HT-29 (cell line): Measurements from ENCODE around the gene SLC16A8. TPM values are rescaled to one million over a fixed set of nuclear protein-coding genes. Genes with fewer than 3 reads are reported as not detected.
"Not testable (repeated sequence)": the region's sequence is repeated elsewhere in the genome, so short reads cannot be mapped to it uniquely, and the experiment has no call there.

Experiments
- DNase-seq: peaks from one replicate; pipeline ENCODE4 v3.0.0-alpha.2; 2015; ENCODE audit warnings: low spot score
- total RNA-seq: library from RNA; depleted of rRNA; stranded (reverse); fragments of >200 nt; shearing (Covaris generic); gene quantifications from 2 replicates; pipeline ENCODE4 v1.2.3, GENCODE V29; 2014

SLC16A8 gene
- total RNA-seq, 1 experiment from 2014 or later: not detected

- DNase-seq: no peak
Observed at GRCh38 chr22:38043151-38044039, 40.6 kb downstream of the SLC16A8 start.

- no peak for DNase-seq
Observed at GRCh38 chr22:38042488-38042790, 41.5 kb downstream of the SLC16A8 start.

GRCh38 chr22:38041760-38042487 lies 42.1 kb downstream of the SLC16A8 start:
- DNase-seq: no peak

GRCh38 chr22:38040953-38041759 lies 42.8 kb downstream of the SLC16A8 start:
- DNase-seq: no peak

- no peak for DNase-seq
Observed at GRCh38 chr22:38038890-38039812, 44.8 kb downstream of the SLC16A8 start.

GRCh38 chr22:38038426-38038825 lies 45.6 kb downstream of the SLC16A8 start:
- DNase-seq: no peak

GRCh38 chr22:38037367-38038150 lies 46.4 kb downstream of the SLC16A8 start:
- not testable (repeated sequence) for DNase-seq

GRCh38 chr22:38036392-38037062 lies 47.5 kb downstream of the SLC16A8 start:
- DNase-seq: no peak

GRCh38 chr22:38035530-38035885 lies 48.5 kb downstream of the SLC16A8 start:
- no peak for DNase-seq

GRCh38 chr22:38034884-38035529 lies 49.0 kb downstream of the SLC16A8 start:
- no peak for DNase-seq

GRCh38 chr22:38034278-38034882 lies 49.6 kb downstream of the SLC16A8 start:
- DNase-seq: peak; percentile 56

GRCh38 chr22:38033522-38034277 lies 50.3 kb downstream of the SLC16A8 start:
- DNase-seq: no peak

- DNase-seq: no peak
Observed at GRCh38 chr22:38032681-38033521, 51.1 kb downstream of the SLC16A8 start.

- DNase-seq: no peak
Observed at GRCh38 chr22:38031491-38031890, 52.5 kb downstream of the SLC16A8 start.

GRCh38 chr22:38030311-38031133 lies 53.5 kb downstream of the SLC16A8 start:
- no peak for DNase-seq

- no peak for DNase-seq
Observed at GRCh38 chr22:38029901-38030300, 54.1 kb downstream of the SLC16A8 start.
